ENCODE results near the gene KRTAP10-1.

GRCh38 chr21:44578371-44579055 lies 38.5 kb upstream of the KRTAP10-1 start:
- TF ChIP-seq, protein P1, sequence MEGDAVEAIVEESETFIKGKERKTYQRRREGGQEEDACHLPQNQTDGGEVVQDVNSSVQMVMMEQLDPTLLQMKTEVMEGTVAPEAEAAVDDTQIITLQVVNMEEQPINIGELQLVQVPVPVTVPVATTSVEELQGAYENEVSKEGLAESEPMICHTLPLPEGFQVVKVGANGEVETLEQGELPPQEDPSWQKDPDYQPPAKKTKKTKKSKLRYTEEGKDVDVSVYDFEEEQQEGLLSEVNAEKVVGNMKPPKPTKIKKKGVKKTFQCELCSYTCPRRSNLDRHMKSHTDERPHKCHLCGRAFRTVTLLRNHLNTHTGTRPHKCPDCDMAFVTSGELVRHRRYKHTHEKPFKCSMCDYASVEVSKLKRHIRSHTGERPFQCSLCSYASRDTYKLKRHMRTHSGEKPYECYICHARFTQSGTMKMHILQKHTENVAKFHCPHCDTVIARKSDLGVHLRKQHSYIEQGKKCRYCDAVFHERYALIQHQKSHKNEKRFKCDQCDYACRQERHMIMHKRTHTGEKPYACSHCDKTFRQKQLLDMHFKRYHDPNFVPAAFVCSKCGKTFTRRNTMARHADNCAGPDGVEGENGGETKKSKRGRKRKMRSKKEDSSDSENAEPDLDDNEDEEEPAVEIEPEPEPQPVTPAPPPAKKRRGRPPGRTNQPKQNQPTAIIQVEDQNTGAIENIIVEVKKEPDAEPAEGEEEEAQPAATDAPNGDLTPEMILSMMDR (IDR thresholded peaks at IDR 0.05; ENCODE audit: low read depth, low read length), result no peak
- TF ChIP-seq EZH2phosphoT487 (IDR thresholded peaks at IDR 0.05; ENCODE audit: low read depth), result no peak
